Vagina (tissue), 2 donors: ENCODE data around the gene FBXL17.

Experiments
- CTCF ChIP-seq, 3 experiments: fragments of 450-650 bp in 2 of 3; fragments of 200-600 bp in 1 of 3; sonication (generic) in 1 of 3; IDR thresholded peaks; one replicate each; pipeline ENCODE4 v1.5.1; 2017 to 2019; ENCODE audit warnings: antibody characterized with exemption in 3 of 3, mild to moderate bottlenecking in 2 of 3, moderate library complexity in 2 of 3
- POLR2A ChIP-seq, 2 donors: fragments of 450-650 bp; IDR thresholded peaks; one replicate each; pipeline ENCODE4 v1.6.1; 2017; ENCODE audit warnings: antibody characterized with exemption in 2 of 2, mild to moderate bottlenecking in 2 of 2, moderate library complexity in 2 of 2
- POLR2AphosphoS5 ChIP-seq, 2 donors: sonication (generic); formaldehyde crosslinking; IDR thresholded peaks; one replicate each; pipeline ENCODE4 v1.9.0; 2017; ENCODE audit warnings: antibody characterized with exemption in 2 of 2, mild to moderate bottlenecking in 2 of 2, low read depth in 1 of 2; ENCODE audit not compliant: insufficient read depth in 1 of 2

DNA sequence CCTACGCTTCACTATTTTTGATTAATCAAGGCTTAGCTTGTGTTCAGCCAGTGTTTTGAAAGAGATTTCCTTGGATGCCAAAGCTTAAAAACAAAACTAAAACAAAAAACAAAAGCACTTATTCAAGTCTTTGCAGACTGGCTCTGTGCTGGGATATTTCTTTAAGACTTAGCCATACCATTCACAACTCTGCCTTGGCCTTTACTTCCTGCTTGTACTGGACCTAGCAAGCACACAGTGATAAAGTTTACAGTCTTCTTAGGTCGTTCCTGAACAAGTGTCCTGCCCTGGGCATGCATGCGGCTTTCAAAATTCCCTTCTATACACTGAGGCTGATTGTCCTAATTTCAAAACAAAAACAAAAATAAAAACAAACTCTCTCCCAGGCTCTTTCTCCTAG, 20.7 kb downstream of the FBXL17 start:
- TF ChIP-seq POLR2AphosphoS5 (IDR thresholded peaks at IDR 0.05; ENCODE audit: insufficient read depth in 1 of 2, low read depth in 1 of 2), result no peak
- no peak for TF ChIP-seq CTCF (IDR thresholded peaks at IDR 0.05)
- no peak for TF ChIP-seq POLR2A (IDR thresholded peaks at IDR 0.05)
